Stimulated activated naive CD4-positive, alpha-beta T cell (primary cell): Measurements from ENCODE around the gene SV2C.
A peak's percentile ranks its signal among the peaks of the same experiment; 100 is the strongest.

ENCODE experiments used
- DNase-seq, 6 experiments: peaks; one replicate each; lab custom pipeline; 2025; lab: John Stamatoyannopoulos, UW

The SV2C gene

DNA sequence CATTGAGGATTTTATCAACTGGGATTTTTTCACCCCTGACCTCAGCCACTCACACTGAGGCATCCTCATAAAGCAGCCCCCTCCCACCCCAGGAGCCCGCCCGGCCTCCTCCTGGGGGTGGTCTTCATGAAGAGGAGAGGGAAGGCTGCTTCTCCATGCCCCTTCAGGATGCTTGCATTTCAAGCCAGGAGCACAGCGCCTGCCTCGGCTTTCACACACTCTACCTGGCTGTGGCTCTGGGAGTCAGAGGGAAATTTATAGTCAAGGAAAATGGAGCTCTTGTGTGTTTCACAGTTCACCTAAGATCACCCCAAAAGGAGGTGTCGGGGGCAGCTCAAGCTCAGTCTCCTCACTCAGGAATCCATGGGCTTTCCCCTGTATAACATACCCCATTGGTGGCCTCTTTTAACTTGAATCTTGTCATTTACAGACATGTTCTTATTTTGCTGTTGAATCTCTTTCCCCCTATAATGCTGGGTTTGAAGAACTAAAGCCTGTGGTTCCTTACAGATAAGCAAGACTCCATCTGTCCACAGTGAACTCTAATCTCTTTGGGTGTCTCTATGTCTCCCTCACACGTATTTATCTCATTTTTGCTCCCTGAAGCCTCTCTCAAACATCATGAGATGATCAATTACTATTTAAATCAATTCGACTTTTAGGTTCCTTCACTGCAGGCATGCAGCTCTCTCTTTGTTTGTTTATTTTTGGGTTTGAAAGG, 297.3 kb downstream of the SV2C start:
- no peak for DNase-seq

DNA sequence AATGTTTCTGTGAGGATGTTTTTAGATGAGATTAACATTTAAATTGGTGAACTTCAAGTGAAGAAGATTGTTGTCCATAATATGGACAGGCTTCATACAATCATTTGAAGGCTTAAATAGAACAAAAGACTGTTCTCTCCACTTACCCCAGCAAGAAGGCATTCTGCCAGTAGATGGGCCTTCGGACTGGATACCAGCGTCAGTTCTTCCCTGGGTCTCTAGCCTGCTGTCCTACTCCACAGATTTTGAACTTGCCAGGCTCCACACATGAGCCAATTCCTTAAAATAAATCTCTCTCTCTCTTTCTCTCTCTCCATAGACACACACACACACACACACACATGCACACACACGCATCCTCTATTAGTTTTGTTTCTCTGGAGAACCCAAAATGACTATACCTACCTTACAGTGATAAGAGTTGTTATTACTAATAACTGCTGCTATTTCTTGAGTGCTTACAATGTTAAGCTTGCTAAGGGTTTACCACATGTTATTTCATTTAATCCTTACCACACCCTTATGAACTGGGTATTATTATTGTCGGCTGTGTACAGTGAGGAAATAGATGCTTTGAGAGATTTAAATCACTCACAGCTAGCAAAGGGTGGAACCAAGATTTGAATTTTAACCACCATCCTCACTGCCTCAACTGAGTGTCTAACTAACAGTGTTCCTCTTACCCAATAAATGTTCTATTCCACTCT, 300.1 kb downstream of the SV2C start:
- DNase-seq, result no peak

DNA sequence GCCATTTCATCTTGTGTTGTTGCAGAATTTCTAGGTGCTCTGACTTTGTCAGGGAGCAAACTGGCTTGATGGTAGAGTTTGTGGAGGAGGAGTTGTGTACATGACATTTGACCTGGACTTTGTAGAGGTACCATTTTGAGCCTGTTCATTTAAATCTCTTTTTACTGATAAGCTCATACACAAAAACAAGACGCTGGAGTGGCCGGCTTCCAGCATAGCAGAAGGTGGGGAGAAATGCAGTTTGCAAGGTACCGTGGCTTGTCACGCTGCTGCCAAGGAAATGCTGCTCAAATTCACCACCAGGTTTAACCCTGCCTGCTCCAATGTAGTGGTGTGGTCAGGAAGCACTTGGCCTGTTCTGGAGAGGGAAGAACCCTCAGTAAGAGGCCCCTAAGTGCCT, 301.0 kb downstream of the SV2C start:
- peak in 1 of 6 experiments; percentile 13 for DNase-seq

DNA sequence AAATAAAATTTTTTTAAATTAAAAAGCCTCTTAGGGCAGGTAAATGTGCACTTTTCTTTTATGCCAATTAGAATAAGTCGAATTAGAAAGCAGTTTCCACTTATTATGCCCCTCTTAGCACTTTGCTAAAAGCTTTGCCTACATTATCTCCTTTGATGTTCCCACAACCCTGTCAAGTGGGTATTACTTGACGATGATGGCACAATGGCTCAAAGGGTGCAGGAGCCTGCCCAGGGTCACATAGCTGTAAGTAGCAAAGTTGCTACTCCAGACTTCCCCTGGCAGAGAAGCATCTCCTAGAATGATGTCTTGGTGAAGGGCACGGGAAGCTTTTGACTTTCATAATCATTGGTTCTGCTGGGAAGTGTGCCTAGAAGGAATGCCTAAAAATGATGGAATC, 301.5 kb downstream of the SV2C start:
- peak in 2 of 6 experiments; percentile 19 to 21 for DNase-seq

DNA sequence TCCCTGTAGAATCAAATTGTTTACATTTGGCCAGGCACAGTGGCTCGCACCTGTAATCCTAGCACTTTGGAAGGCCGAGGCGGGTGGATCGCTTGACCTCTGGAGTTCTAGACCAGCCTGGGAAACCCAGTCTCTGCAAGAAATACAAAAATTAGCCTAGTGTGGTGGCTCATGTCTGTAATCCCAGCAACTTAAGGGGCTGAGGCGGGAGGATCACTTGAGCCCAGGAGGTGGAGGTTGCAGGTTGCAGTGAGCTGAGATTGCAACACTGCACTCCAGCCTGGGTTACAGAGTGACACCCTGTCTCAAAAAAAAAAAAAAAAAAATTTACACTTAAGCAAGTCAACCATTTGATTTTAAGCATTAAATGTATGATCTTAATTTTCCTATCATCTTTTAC, 302.4 kb downstream of the SV2C start:
- no peak for DNase-seq

DNA sequence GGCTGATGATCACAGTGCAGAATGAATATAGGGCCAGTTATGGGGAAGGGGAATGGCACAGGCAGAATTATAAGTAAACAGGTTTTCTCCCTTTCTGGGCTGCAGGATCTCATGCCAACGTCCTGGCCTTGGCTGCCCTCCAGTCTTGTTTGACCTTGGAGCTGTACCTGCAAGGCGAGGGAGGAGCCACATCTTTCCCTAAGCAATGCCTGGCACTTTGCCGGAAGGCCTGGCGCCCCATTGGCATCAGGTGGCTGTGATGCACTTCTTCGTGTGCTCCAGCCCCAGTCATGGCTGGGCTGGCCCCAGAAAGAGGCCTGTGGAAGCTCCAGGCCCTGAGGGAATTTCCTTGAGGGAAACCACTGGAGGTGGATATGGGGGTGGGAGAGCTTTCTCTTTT, 303.2 kb downstream of the SV2C start:
- no peak for DNase-seq

DNA sequence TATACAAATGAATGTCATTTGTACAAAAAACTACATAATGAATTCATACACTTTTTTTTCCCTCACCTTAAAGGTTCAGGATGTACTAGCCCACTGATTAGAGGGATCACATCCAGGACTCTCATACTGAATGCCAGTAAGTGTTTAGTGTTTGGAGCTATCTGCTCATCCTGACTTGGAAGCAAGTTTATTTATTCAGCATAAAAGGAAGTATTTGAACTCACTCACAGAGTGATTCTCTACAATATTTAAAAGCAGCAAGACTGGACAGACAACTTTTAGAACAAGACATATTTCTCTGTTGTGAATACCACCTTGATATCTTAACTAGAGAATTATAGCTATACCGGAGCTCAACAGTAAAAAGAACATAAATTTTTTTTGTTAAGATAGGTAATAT, 305.1 kb downstream of the SV2C start:
- DNase-seq, result no peak

DNA sequence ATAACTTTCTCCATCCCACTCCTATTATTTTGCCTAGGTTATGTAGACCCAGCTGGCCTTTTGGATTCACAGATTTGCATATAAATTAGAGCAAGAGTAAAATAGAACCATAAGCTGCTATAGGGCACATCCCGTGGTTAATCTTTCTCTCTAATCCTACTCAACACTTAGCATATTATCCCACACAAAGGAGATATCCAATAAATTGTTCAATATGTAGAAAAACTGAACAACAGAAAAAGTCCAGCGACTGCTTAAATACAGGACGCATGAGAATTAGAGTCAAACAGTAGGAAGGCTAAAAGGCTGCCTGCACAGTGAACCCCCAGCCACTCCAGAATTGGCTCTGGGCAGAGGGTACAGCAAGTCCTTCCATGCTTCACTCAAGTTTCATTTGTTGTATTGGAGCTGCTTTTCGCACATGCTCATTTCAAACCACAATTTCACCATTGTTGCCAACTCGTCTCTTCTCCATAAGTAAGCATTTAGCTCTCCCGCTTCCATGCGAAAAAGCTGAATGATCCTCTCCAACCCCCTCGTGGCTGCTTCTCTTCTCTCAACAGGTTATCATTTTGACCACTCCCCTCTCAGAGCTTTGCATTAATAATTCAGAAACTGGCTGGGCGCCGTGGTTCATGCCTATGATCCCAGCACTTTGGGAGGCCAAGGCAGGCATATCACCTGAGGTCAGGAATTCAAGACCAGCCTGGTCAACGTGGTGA, 305.8 kb downstream of the SV2C start:
- DNase-seq, result no peak

DNA sequence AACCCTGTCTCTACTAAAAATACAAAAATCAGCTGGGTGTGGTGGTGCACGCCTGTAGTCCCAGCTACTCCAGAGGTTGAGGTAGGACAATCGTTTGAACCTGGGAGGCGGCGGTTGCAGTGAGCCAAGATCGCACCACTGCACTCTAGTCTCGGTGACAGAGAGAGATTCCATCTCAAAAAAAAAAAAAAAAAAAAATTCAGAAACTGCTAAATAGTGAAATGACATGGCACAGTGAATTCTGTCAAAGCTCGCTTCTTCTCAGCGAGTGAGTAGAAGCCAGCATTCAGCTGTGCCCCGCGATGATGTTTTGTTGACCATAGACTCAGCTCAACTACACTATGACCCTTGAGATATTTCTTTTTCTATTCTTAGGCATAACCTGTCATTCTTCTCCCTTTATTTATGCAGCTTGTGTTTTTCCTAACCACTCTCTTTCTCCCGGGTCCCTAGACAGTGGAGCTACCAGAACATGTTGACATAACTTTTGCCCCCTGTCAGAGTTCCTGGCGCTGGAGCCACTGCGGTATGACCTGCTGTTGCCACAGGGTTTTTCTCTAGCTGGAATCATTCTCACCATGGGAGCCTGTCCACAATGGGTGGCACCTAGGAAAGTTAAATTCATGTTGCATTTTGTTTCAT, 306.5 kb downstream of the SV2C start:
- no peak for DNase-seq

DNA sequence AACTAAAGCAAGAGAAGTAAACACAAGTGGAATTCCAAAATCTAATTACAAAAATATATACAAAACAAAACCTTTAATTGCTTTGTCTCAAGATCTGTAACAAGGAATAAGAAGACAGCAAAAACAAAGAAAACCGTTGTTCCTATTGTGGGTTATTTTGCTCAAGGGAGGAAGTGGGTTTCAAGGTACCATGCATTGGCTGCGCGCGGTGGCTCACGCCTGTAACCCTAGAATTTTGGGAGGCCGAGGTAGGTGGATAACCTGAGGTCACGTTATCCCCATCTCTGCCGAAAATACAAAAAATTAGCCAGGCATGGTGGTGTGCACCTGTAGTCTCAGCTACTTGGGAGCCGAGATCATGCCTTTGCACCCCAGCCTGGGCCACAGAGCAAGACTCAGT, 307.8 kb downstream of the SV2C start:
- DNase-seq, result peak in 3 of 6 experiments; percentile 14 to 52 (median 34)

DNA sequence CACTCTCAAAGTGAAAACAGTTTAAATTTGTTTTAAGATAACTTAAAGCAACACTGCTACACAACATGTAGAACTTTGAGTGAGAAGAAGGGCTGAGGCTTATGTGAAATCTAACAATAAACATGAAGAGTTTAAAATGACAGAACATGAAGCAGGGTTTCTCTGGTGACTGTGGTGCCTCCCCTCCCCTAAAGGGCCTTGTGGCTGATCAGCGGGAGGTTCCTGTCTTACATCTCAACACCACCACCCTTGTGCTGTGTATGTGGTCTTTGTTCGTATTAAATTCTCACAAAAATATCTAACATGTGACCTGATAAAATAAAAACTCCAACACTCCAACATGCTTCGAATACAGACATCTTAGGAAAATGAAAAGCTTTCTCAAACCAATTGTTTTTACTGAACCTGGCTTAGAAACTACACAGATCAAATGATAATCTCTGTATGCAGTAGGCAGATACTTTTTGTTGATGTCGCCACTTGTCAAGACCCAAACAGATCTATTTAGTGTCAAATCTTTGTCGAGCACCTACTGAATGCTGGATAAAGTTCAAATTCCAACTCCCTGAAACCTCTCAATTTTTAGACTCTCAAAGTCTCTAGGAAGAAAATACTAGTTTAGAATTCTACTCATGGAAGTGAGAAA, 310.0 kb downstream of the SV2C start:
- peak in 3 of 6 experiments; percentile 8 to 41 (median 37) for DNase-seq

DNA sequence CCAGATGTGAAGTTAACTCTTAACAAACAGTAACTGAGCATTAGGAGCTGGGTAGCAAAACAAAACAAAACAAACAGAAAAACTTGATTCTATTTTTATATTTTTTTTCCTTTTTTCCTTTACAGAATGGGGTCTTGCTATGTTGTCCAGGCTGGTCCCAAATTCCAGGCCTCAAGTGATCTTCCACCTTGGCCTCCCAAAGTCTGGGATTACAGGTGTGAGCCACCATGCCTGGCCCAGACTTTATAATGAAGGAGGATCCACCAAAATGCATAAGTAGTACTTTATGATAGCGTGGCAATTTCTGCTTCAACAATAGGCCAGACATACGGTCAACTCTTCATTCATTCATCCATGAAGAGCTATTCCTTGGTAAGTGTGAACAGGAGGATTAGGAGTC, 314.0 kb downstream of the SV2C start:
- DNase-seq, result no peak

DNA sequence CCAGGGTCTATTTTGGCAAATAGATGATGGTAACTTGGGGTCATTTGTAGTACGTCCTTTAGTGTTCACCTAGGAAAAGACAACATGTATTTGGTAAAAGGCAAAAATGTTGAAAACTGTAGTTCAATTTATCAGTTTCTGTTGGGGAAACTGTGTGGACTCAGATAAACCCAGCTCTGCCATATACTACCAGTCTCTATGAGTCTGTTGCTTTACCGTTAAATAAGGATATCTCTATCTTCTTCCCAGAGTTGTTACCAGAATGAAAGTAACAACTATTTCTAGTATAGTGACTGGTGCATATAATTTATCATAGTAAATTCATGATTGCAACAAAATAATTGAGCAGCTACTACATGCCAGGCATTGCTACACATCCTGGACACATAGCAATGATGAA, 316.1 kb downstream of the SV2C start:
- DNase-seq, result no peak

DNA sequence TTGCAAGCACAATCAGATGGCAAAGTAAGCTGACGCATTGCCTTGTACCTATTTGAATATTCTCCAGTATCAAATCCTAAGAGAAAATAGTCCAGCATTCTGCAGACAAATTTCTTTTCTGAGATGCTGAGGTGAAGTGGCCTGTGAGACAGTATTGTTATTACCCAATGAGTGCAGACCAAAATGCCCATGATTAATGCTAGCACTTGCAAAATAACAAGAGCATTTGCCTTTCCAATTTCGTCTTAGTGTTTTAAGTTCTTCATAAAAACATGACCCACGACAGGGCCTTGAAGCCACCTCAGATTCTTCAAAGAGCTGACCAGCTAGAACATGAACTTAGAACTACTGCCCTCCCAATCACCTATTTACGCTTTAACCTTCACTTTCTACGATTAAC, 317.3 kb downstream of the SV2C start:
- DNase-seq, result no peak

DNA sequence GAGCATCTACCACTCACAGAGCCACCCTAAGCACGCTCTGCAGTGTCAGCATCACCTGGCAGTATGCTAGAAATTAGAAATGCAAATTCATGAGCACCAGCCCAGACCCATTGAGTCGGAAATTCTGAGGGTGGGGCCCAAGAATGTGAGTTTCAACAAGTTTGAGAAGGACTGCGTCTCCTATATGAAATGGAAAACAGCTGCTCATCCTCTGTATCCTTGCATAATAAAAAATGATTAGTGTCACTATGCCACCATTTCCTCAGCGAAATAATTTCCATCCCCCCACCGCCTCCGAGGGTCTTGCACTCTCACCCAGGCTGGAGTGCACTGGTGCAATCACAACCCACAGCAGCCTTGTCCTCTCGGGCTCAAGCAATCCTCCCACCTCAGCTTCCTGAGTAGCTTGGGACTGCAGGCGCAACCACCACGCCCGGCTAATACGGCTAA, 318.6 kb downstream of the SV2C start:
- peak in 1 of 6 experiments; percentile 23 for DNase-seq

DNA sequence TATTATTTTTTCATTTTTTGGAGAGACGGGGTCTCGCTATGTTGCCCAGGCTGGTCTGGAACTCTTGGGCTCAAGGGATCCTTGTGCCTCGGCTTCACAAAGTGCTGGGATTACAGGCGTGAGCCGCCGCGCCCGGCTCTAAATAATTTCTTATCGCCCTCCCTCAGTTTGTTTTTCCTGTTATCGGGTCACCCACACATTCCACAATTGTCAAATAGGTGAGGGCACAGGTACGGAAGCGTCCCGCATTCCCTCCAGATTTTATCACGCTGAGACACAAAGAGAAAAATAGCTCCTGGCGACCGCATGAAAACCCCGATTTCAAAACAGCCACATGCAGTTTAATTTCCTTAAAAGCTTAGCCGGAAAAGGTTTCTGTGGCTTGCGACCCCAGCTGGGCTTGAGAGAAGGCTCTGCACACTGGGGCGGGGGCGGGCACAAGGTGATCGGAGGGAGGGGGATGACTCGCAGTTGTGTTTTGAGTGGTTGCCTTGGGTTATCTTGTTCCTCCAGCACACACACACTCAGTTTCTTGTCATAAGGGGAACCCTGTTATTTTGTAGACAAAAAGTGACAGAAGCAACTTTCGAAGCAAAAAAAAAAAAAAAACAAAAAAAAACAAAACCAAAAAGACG, 319.2 kb downstream of the SV2C start:
- DNase-seq, result peak in 4 of 6 experiments; percentile 69 to 94 (median 74)

DNA sequence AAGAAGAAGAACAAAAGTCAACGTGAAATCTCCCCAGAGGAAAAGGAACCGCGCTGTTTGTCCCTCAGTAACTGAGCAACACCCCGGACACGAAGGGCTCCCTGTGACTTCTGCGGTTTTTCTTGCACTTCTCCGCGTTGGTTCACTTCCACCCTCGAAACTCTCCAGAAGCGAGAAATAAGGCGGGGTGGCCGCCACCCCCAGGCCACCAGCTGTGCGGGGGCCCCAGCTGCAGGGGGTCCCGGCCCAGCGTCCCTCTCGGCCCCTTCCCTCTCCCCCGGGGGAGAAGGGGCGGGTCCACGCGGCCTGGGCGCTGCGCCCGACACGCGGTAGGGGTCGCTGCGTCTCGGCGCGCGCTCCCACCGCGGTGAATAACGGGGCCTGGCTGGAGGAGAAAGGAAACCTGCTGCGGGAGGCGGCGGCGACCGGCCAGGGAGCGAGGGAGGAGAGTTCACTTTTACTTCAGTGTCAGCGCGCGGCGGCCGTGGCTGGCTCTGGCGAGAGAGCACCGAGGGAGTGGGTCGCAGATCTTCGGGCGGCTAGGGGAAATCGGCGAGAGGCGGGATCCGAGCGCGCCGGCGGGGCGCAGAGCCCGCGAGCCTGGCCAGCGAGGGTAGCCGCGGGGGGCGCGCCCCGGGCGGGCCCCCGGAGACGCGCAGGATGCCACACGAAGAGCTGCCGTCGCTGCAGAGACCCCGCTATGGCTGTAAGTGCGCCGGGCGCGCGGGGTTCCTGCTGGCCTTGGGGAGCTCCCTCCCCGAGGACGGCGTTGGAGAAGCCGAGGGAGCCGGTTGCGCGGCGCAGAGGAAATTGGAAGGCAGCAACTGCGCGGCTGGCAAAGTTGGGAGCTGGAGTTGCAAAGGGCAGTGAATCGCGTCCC, 319.9 kb downstream of the SV2C start, which contains the start of gene IQGAP2:
Gene IQGAP2, plus strand, starts transcription at position 400 of the 880 bp plus-strand sequence. Its CDS starts 261 bp downstream, at position 661.
- DNase-seq, result peak; percentile 77 to 97 (median 86)
